Suprapubic skin (tissue), 4 donors: ENCODE data around the gene IL1RL2. TPM values are rescaled to one million over a fixed set of nuclear protein-coding genes. Genes with fewer than 3 reads are reported as not detected.

Source experiments
- DNase-seq, 2 donors: peaks; one replicate each; pipeline ENCODE4 v3.0.0-alpha.2; 2019; ENCODE audit warnings: low spot score in 2 of 2
- H3K27ac ChIP-seq: fragments of 200-600 bp; sonication (generic); one replicate; pipeline ENCODE4 v1.5.1; 2019
- H3K27me3 ChIP-seq: fragments of 200-600 bp; sonication (generic); one replicate; pipeline ENCODE4 v1.5.1; 2019
- H3K36me3 ChIP-seq: fragments of 200-600 bp; sonication (generic); one replicate; pipeline ENCODE4 v1.5.1; 2019
- H3K4me1 ChIP-seq: fragments of 200-600 bp; sonication (generic); one replicate; pipeline ENCODE4 v1.5.1; 2019
- H3K4me3 ChIP-seq: fragments of 200-600 bp; sonication (generic); one replicate; pipeline ENCODE4 v1.5.1; 2019; ENCODE audit warnings: mild to moderate bottlenecking
- H3K9me3 ChIP-seq: fragments of 200-600 bp; sonication (generic); one replicate; pipeline ENCODE4 v1.5.1; 2019
- CTCF ChIP-seq, 2 donors: fragments of 200-600 bp in 1 of 2; fragments of 450-650 bp in 1 of 2; sonication (generic) in 1 of 2; IDR thresholded peaks; one replicate each; pipeline ENCODE4 v1.5.1; 2016 to 2019; ENCODE audit warnings: antibody characterized with exemption in 2 of 2, mild to moderate bottlenecking in 1 of 2, moderate library complexity in 1 of 2
- EP300 ChIP-seq: sonication (generic); formaldehyde crosslinking; IDR thresholded peaks from one replicate; pipeline ENCODE4 v1.6.1; 2017; ENCODE audit warnings: antibody characterized with exemption
- POLR2A ChIP-seq, 2 donors: fragments of 450-650 bp; IDR thresholded peaks; one replicate each; pipeline ENCODE4 v1.6.1; 2017; ENCODE audit warnings: antibody characterized with exemption in 2 of 2, mild to moderate bottlenecking in 2 of 2, moderate library complexity in 2 of 2
- POLR2AphosphoS5 ChIP-seq, 3 donors: sonication (generic); formaldehyde crosslinking; IDR thresholded peaks; one replicate each; pipeline ENCODE4 v1.6.1; 2017; ENCODE audit warnings: antibody characterized with exemption in 3 of 3
- WGBS: methylation state at CpG from one replicate; pipeline ENCODE4 v1.1.5; 2018; 5-methylcytosine and 5-hydroxymethylcytosine counted together
- total RNA-seq, 4 donors: library from RNA; depleted of rRNA; stranded (reverse); fragments of >200 nt; gene quantifications; one replicate each; pipeline ENCODE4 v1.1.0, GENCODE V29; 2016

Gene IL1RL2
- total RNA-seq, 4 donors from 2014 or later, result 7.0 to 15.9 (median 12.0) TPM

GRCh38 chr2:102217032-102217431 lies 30.2 kb downstream of the IL1RL2 start:
- Histone ChIP-seq H3K9me3 (peaks cover 7% of the 10 kb centered on the region), H3K4me1 (no peaks in the 10 kb centered on the region), H3K27ac (no peak overlapping the region), H3K36me3 (peaks cover 26% of the 10 kb centered on the region), H3K27me3 (no peaks in the 10 kb centered on the region), H3K4me3 (no peak overlapping the region)
- TF ChIP-seq CTCF (IDR thresholded peaks at IDR 0.05), result no peak
- no peak for TF ChIP-seq POLR2AphosphoS5 (IDR thresholded peaks at IDR 0.05)
- no peak for TF ChIP-seq POLR2A (IDR thresholded peaks at IDR 0.05)
- no peak for DNase-seq

GRCh38 chr2:102224824-102225739 lies 38.3 kb downstream of the IL1RL2 start:
- TF ChIP-seq CTCF (IDR thresholded peaks at IDR 0.05), result no peak
- TF ChIP-seq EP300, result no peak
- TF ChIP-seq POLR2AphosphoS5 (IDR thresholded peaks at IDR 0.05), result no peak
- no peak for TF ChIP-seq POLR2A (IDR thresholded peaks at IDR 0.05)
- Histone ChIP-seq H3K36me3 (peaks cover 9% of the 10 kb centered on the region), H3K4me1 (peaks cover 43% of the 10 kb centered on the region), H3K27ac (peak overlapping the region; percentile 39), H3K27me3 (no peaks in the 10 kb centered on the region), H3K9me3 (no peaks in the 10 kb centered on the region), H3K4me3 (no peak overlapping the region)
- no peak for DNase-seq
- 93% methylated on average over 8 of the region's 8 CpGs for WGBS

GRCh38 chr2:102226171-102226570 lies 39.3 kb downstream of the IL1RL2 start:
- Histone ChIP-seq H3K27ac (peak overlapping the region; percentile 88), H3K36me3 (no peaks in the 10 kb centered on the region), H3K9me3 (no peaks in the 10 kb centered on the region), H3K27me3 (no peaks in the 10 kb centered on the region), H3K4me3 (no peak overlapping the region), H3K4me1 (peaks cover 44% of the 10 kb centered on the region)
- no peak for DNase-seq
- TF ChIP-seq CTCF (IDR thresholded peaks at IDR 0.05) (no peak), POLR2AphosphoS5 (IDR thresholded peaks at IDR 0.05) (no peak), EP300 (no peak), POLR2A (IDR thresholded peaks at IDR 0.05) (no peak)
- WGBS, result 94% methylated on average over 6 of the region's 6 CpGs

- H3K27me3 ChIP-seq, result no peaks in the 10 kb centered on the region
- H3K9me3 ChIP-seq, result no peaks in the 10 kb centered on the region
- H3K36me3 ChIP-seq, result no peaks in the 10 kb centered on the region
- peaks cover 44% of the 10 kb centered on the region for H3K4me1 ChIP-seq
- DNase-seq, result no peak
- H3K4me3 ChIP-seq, result no peak overlapping the region
- no peak for TF ChIP-seq EP300
- TF ChIP-seq CTCF (IDR thresholded peaks at IDR 0.05), result no peak
- no peak for TF ChIP-seq POLR2AphosphoS5 (IDR thresholded peaks at IDR 0.05)
- TF ChIP-seq POLR2A (IDR thresholded peaks at IDR 0.05), result no peak
- WGBS, result 50% methylated on average over 7 of the region's 7 CpGs
- peak overlapping the region; percentile 88 for H3K27ac ChIP-seq
Measured at GRCh38 chr2:102226612-102227391, 40.0 kb downstream of the IL1RL2 start.
